Type B pancreatic cell (in vitro differentiated cells): Measurements from ENCODE around the gene STK4. TPM values are rescaled to one million over a fixed set of nuclear protein-coding genes. Genes with fewer than 3 reads are reported as not detected.

Experiments
- DNase-seq: peaks from one replicate; pipeline ENCODE4 v3.0.0; 2021; ENCODE audit warnings: mixed read lengths; ENCODE audit not compliant: unreplicated experiment; ENCODE audit errors: extremely low spot score
- H3K27ac Mint-ChIP-seq: 2 replicates; pipeline ENCODE4 v1.8.0; 2021; ENCODE audit warnings: mild to moderate bottlenecking, mixed read lengths
- H3K27me3 Mint-ChIP-seq: 2 replicates; pipeline ENCODE4 v1.8.0; 2021; ENCODE audit warnings: mixed read lengths
- H3K36me3 Mint-ChIP-seq: 2 replicates; pipeline ENCODE4 v1.8.0; 2021; ENCODE audit warnings: mixed read lengths
- H3K4me1 Mint-ChIP-seq: one replicate; pipeline ENCODE4 v1.8.0; 2021; ENCODE audit warnings: mixed read lengths; ENCODE audit not compliant: unreplicated experiment
- H3K4me3 Mint-ChIP-seq: 2 replicates; pipeline ENCODE4 v1.8.0; 2021; ENCODE audit warnings: mild to moderate bottlenecking, mixed read lengths
- H3K9me3 Mint-ChIP-seq: 2 replicates; pipeline ENCODE4 v1.8.0; 2021; ENCODE audit warnings: mixed read lengths
- total RNA-seq: library from RNA; stranded (reverse); gene quantifications from 2 replicates; pipeline ENCODE4 v1.2.1, GENCODE V29; 2021; ENCODE audit warnings: low replicate concordance
- TF ChIP-seq, protein P1 (sequence below): fragments of 200-600 bp; sonication (generic); conservative IDR thresholded peaks from 2 replicates; pipeline ENCODE4 v1.5.0; 2021; ENCODE audit warnings: antibody characterized with exemption, mild to moderate bottlenecking

Gene STK4
- total RNA-seq, 1 donor from 2014 or later, result 32.6 TPM

DNA sequence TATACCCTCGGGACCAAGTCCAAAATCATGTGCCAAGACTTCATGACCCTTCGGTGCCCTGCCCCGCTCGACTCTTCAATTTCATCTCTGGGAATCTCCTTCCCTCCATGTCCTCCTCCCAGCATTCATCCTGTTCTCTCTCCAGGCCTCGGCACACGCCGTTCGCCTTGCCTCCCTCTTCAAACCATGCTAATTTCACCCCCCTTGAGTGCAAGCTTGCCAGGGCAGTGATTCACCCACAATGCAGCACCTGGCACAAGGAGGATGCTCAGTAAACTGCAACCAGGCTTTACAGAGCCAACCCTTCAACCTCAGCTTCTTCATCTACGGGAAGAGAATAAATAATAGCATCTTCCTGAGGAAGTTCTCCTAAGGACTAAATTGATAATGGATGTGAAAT lies 130.5 kb downstream of the STK4 start:
- TF ChIP-seq, protein P1, sequence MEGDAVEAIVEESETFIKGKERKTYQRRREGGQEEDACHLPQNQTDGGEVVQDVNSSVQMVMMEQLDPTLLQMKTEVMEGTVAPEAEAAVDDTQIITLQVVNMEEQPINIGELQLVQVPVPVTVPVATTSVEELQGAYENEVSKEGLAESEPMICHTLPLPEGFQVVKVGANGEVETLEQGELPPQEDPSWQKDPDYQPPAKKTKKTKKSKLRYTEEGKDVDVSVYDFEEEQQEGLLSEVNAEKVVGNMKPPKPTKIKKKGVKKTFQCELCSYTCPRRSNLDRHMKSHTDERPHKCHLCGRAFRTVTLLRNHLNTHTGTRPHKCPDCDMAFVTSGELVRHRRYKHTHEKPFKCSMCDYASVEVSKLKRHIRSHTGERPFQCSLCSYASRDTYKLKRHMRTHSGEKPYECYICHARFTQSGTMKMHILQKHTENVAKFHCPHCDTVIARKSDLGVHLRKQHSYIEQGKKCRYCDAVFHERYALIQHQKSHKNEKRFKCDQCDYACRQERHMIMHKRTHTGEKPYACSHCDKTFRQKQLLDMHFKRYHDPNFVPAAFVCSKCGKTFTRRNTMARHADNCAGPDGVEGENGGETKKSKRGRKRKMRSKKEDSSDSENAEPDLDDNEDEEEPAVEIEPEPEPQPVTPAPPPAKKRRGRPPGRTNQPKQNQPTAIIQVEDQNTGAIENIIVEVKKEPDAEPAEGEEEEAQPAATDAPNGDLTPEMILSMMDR, result no peak
- Mint-ChIP-seq H3K27me3 (peaks cover 50% of the 10 kb centered on the region), H3K36me3 (no peaks in the 10 kb centered on the region), H3K4me3 (no peak overlapping the region), H3K27ac (no peak overlapping the region), H3K4me1 (no peaks in the 10 kb centered on the region), H3K9me3 (no peaks in the 10 kb centered on the region)
- DNase-seq, result no peak

DNA sequence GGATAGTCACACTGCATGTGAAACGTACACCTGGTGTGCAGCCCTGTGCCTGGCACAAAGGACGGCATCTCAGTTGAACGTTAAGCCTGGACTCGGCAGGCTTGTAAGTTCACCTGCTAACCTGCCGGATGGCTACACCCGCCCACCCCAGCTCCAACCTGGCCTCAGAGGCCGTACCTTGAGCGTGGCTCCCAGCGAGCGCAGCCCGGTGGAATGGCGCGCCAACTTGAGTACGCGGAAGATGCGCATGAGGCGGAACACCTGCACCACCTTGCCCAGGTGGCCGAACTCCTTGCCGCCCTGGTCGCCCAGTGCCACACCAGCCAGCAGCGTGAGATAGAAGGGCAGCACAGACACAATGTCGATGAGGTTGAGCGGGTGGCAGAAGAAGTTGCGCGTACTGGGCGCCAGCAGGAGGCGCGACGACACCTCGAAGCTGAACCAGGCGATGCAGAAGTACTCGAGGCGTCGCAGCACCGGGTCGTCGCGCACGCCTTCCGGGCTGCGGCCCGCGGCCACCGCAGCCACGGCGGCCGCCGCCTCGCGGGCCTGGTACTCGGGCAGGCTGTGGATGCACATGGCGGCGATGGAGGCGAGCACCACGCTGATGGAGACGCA lies 131.3 kb downstream of the STK4 start:
- Mint-ChIP-seq H3K27me3 (peaks cover 55% of the 10 kb centered on the region), H3K9me3 (no peaks in the 10 kb centered on the region)
- no peak for DNase-seq

DNA sequence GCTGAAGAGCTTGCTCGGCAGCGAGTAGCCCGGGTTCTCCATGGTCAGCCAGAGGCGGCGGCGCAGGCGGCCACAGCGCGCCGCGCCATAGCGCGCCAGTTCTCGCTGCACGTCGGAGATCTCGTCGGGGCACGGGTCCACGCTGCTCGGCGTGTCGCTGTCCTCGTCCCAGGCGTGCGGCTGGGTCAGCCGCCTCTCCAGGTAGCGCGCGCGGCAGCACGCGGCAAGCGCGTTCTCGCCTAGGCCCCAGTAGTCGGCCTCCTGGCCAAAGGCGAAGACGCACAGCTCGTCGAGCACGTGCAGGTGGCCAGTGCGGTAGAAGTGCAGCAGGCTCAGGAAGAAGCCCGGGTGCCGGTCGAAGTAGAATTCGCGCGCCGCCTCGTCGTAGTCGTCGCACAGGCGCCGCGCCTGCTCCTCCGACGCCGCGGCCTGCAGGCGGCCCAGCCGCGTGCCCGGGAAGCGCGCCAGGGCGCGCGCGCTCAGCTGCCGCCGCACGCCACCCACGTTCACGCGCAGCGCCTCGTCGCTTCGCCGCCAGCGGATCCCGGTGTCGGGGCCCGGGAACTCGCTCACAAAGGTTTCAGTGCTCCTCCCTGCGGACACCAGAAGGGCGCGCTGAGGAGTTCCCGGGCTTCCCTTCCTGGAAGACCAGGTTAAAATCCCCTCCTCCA lies 131.9 kb downstream of the STK4 start:
- H3K27ac Mint-ChIP-seq, result no peak overlapping the region
- H3K4me1 Mint-ChIP-seq, result no peaks in the 10 kb centered on the region
- TF ChIP-seq, protein P1, result peak; percentile 43
- H3K36me3 Mint-ChIP-seq, result no peaks in the 10 kb centered on the region
- H3K9me3 Mint-ChIP-seq, result no peaks in the 10 kb centered on the region
- no peak for DNase-seq
- no peak overlapping the region for H3K4me3 Mint-ChIP-seq
- H3K27me3 Mint-ChIP-seq, result peaks cover 55% of the 10 kb centered on the region

More for the DNA sequence above, 131.3 kb downstream of the STK4 start:
- TF ChIP-seq, protein P1, result no peak
- H3K27ac Mint-ChIP-seq, result no peak overlapping the region
- no peak overlapping the region for H3K4me3 Mint-ChIP-seq
- no peaks in the 10 kb centered on the region for H3K4me1 Mint-ChIP-seq
- no peaks in the 10 kb centered on the region for H3K36me3 Mint-ChIP-seq

DNA sequence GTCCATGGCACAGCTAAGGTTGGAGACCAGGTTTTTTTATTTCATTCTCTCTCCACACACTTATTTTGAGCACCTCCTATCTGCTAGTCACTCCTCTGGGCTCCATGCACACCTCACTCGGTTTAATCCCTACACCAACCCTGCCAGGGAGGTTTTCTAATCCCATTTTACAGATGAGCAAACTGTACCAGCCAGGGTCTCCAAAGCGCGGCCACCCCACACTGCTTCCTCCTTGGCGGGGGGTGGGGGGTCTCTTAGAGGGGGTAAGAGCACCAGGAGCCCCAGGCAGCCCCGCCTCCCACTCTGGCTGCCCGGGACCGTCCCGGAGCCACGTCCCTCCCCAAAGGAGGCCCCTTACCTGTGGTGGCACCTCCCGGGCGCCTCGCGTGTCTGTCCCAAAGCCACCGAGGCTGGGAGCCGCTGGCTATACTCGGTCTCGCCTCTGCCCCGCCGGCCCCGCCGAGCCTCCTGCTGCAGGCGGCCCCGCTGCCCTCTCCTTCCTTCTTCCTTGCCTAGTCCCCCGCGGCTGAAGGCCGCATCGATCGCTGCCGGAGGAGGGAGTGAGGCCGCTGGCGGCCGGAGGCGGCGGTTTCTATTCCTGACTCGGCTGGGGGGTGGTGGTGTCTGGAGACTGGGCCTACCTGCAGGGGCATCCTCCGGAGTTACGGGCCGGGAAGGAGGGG lies 134.4 kb downstream of the STK4 start, which contains the start of gene KCNS1:
KCNS1 (minus strand) TSS at position 565 of the 683 bp plus-strand sequence. CDS start 1,891 bp downstream, outside the sequence.
- H3K4me1 Mint-ChIP-seq, result no peaks in the 10 kb centered on the region
- H3K27me3 Mint-ChIP-seq, result peaks cover 61% of the 10 kb centered on the region
- no peaks in the 10 kb centered on the region for H3K9me3 Mint-ChIP-seq
- TF ChIP-seq, protein P1, result peak; percentile 35
- DNase-seq, result no peak
- H3K36me3 Mint-ChIP-seq, result no peaks in the 10 kb centered on the region
- H3K4me3 Mint-ChIP-seq, result peak within 1 kb of the TSS; percentile 82
- H3K27ac Mint-ChIP-seq, result peak within 1 kb of the TSS; percentile 11

DNA sequence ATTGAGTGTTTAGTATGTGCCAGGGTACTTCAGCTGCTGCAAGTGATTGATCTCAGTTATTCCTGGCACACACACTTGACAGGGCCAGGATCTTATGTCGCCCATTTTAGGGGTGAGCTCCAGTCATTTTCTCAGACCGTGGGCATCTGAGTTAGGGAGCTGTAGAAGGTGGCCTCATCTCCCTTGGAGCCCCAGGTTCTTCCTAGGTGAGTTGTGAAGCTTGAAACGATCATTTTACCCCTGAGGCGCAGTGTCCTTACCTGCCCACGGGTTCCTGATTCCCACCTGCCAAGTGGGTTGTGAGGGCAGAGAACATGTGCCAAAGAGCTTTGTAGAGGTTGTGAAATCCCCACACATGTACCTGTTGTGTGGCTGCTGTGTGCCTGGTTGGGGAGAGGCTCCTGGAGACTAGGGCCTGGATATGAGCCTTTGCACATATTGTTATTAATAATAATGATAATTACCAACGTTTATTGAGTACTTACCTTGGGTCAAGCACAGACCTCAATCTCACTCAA lies 135.1 kb downstream of the STK4 start:
- Mint-ChIP-seq H3K36me3 (no peaks in the 10 kb centered on the region), H3K4me1 (no peaks in the 10 kb centered on the region), H3K9me3 (no peaks in the 10 kb centered on the region), H3K4me3 (peak overlapping the region; percentile 82), H3K27me3 (peaks cover 55% of the 10 kb centered on the region), H3K27ac (no peak overlapping the region)
- TF ChIP-seq, protein P1, result peak; percentile 10
- DNase-seq, result no peak
